ENCODE measurements around the gene FOSB.

DNA sequence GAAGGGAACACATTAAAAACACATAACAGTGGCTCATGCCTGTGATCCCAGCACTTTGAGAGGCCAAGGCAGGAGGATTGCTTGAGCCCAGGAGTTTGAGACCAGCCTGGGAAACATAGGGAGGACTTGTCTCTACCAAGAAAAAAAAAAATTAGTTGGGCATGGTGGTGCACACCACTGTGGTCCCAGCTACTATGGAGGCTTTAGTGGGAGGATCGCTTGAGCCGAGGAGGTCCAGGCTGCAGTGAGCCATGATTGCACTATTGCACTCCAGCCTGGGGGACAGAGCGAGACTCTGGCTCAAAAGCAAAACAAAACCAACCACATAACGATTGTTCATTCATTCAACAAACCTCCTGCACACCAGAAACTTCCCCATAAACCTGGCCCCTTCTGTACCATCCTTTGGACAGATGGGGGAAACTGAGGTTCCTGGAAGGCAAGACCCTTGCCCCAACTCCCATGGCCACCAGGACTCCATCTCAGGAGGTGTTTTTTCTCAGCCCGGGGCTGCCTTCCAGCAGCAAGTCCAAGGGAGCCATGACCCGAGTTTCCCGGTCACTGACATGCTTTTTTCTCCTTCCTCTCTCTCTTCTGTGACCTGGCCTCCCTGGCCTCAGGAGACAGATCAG, 4.3 kb downstream of the FOSB start:
- TF ChIP-seq YY1 (IDR thresholded peaks at IDR 0.05; ENCODE audit: low read depth) = no peak
- TF ChIP-seq FOXM1 (IDR thresholded peaks at IDR 0.05; ENCODE audit: borderline replicate concordance, low read depth) = no peak
- TF ChIP-seq TAF1 (IDR thresholded peaks at IDR 0.05; ENCODE audit: low read depth) = no peak
- TF ChIP-seq EP300 (IDR thresholded peaks at IDR 0.05; ENCODE audit: borderline replicate concordance) = no peak
- TF ChIP-seq EGR1 (IDR thresholded peaks at IDR 0.05) = no peak
- TF ChIP-seq, protein P1, sequence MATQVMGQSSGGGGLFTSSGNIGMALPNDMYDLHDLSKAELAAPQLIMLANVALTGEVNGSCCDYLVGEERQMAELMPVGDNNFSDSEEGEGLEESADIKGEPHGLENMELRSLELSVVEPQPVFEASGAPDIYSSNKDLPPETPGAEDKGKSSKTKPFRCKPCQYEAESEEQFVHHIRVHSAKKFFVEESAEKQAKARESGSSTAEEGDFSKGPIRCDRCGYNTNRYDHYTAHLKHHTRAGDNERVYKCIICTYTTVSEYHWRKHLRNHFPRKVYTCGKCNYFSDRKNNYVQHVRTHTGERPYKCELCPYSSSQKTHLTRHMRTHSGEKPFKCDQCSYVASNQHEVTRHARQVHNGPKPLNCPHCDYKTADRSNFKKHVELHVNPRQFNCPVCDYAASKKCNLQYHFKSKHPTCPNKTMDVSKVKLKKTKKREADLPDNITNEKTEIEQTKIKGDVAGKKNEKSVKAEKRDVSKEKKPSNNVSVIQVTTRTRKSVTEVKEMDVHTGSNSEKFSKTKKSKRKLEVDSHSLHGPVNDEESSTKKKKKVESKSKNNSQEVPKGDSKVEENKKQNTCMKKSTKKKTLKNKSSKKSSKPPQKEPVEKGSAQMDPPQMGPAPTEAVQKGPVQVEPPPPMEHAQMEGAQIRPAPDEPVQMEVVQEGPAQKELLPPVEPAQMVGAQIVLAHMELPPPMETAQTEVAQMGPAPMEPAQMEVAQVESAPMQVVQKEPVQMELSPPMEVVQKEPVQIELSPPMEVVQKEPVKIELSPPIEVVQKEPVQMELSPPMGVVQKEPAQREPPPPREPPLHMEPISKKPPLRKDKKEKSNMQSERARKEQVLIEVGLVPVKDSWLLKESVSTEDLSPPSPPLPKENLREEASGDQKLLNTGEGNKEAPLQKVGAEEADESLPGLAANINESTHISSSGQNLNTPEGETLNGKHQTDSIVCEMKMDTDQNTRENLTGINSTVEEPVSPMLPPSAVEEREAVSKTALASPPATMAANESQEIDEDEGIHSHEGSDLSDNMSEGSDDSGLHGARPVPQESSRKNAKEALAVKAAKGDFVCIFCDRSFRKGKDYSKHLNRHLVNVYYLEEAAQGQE (IDR thresholded peaks at IDR 0.05; ENCODE audit: low read depth) = no peak
